ENCODE measurements around the gene ZNF689. TPM values are rescaled to one million over a fixed set of nuclear protein-coding genes. Genes with fewer than 3 reads are reported as not detected.
"Not testable (repeated sequence)": the region's sequence is repeated elsewhere in the genome, so short reads cannot be mapped to it uniquely, and the experiment has no call there.

Gene ZNF689
- total RNA-seq, 1 donor = 8.1 TPM

DNA sequence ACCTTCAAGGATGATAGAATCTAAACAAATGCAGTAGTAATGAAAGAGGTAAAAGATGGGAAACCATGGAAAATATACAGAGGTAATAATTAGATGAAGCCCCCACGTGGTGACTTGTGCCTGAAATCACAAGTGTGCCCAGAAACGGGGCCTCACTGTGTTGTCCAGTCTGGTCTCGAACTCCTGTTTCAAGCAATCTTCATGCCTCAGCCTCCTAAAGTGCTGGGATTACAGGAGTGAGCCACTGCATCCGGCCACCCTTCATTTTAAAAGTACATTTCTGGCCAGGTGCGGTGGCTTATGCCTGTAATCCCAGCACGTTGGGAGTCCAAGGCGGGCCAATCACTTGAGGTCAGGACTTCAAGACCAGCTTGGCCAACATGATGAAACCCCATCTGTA, 26.4 kb upstream of the ZNF689 start:
- TF ChIP-seq, protein P1, sequence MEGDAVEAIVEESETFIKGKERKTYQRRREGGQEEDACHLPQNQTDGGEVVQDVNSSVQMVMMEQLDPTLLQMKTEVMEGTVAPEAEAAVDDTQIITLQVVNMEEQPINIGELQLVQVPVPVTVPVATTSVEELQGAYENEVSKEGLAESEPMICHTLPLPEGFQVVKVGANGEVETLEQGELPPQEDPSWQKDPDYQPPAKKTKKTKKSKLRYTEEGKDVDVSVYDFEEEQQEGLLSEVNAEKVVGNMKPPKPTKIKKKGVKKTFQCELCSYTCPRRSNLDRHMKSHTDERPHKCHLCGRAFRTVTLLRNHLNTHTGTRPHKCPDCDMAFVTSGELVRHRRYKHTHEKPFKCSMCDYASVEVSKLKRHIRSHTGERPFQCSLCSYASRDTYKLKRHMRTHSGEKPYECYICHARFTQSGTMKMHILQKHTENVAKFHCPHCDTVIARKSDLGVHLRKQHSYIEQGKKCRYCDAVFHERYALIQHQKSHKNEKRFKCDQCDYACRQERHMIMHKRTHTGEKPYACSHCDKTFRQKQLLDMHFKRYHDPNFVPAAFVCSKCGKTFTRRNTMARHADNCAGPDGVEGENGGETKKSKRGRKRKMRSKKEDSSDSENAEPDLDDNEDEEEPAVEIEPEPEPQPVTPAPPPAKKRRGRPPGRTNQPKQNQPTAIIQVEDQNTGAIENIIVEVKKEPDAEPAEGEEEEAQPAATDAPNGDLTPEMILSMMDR (IDR thresholded peaks at IDR 0.05; ENCODE audit: insufficient read depth, low read length) = no peak
- DNase-seq (ENCODE audit: low read depth) = no peak
- no peak overlapping the region for H3K4me3 ChIP-seq (ENCODE audit: low read depth, low read length)

DNA sequence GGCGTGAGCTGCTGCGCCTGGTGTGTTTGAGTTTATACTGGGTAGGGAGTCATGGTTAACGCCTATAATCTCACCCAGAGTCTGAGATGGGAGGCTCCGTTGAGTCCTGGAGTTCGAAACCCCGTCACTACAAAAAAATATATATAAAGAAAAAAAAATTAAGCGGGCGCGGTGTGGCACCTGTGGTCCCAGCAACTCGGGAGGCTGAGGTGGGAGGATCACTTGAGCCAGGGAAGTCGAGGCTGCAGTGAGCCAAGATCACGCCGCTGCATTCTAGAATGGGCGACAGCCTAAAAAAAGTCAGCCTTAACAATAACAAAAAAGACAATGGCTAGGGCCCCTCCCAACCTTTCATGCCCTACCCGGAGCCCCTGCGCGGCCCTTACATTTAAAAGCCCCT, 23.3 kb upstream of the ZNF689 start:
- no peak for DNase-seq (ENCODE audit: low read depth)
- peak overlapping the region; percentile 84 for H3K4me3 ChIP-seq (ENCODE audit: low read depth, low read length)
- TF ChIP-seq, protein P1 (IDR thresholded peaks at IDR 0.05; ENCODE audit: insufficient read depth, low read length) = no peak

DNA sequence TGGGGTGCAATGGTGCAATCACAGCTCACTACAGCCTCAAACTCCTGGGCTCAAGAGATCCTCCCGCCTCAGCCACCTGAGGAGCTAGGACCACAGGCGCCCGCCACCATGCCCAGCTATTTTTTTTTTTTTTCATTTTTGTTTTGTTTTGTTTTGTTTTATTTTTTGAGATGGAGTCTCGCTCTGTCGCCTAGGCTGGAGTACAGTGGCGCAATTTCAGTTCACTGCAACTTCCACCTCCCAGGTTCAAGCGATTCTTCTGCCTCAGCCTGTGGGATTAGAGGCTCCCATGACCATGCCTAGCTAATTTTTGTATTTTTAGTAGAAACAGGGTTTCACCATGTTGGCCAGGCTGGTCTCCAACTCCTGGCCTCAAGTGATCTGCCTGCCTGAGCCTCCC, 22.3 kb upstream of the ZNF689 start:
- not testable (repeated sequence) for H3K4me3 ChIP-seq (ENCODE audit: low read depth, low read length); DNase-seq (ENCODE audit: low read depth)

DNA sequence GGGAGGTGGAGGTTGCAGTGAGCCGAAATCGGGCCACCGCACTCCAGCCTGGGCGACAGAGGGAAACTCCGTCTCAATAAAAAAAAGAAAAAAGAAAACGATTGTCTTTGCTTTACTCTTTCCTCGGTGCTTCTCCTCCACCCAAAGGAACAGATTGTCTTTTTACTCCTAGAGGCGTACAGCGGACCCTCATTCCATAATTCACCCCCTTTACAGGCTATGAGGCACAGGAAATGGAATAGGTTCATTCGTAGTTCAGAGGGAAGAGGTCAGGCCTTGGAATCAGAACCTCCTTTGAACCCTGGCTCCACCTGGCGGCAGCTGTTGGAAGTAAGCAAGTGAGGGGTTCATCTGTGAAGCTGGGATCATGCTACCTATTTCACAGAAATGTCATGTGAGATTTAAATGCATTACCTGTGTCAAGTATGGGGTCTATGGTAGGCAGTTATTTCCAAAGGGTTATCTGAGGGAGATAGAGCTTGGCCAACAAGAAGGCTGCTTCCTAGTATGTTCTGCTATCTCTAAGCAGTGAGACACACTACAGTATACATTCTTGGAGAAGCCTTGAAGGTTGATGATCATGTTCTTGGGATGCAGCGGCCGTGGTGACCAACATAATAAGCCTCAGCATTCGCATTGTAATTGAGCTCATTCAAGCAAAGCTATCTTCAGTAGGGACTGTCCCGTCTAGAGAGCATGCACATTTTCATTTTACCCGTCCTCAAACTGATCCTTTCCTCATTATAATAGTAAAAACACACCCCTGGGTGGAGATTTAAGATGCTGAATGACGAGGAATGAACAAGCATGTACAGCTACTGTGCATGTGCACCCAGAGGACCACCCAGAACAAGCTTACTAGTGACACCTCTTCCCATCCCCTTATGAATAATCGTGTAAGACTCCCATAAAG, 18.7 kb upstream of the ZNF689 start:
- TF ChIP-seq, protein P1 (IDR thresholded peaks at IDR 0.05; ENCODE audit: insufficient read depth, low read length) = peak; percentile 96
- peak overlapping the region; percentile 35 for H3K4me3 ChIP-seq (ENCODE audit: low read depth, low read length)
- peak; percentile 79 for DNase-seq (ENCODE audit: low read depth)

DNA sequence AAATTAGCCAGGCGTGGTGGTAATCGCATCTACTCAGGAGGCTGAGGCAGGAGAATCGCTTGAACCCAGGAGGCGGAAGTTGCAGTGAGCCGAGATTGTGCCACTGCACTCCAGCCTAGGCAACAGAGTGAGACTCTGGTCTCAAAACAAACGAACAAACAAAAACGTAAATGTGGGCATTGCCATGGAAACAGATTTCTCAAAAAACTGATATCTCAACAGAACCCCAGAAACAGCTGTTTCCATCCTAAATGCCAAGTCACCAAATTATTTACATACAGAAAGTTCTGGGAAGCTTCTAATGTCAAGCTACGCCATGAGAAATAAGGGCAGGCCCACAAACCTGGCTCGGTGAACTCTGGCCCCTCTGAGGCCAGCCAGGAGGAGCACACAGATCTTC, 16.0 kb upstream of the ZNF689 start:
- DNase-seq (ENCODE audit: low read depth) = no peak
- no peak overlapping the region for H3K4me3 ChIP-seq (ENCODE audit: low read depth, low read length)
- TF ChIP-seq, protein P1 (IDR thresholded peaks at IDR 0.05; ENCODE audit: insufficient read depth, low read length) = no peak

DNA sequence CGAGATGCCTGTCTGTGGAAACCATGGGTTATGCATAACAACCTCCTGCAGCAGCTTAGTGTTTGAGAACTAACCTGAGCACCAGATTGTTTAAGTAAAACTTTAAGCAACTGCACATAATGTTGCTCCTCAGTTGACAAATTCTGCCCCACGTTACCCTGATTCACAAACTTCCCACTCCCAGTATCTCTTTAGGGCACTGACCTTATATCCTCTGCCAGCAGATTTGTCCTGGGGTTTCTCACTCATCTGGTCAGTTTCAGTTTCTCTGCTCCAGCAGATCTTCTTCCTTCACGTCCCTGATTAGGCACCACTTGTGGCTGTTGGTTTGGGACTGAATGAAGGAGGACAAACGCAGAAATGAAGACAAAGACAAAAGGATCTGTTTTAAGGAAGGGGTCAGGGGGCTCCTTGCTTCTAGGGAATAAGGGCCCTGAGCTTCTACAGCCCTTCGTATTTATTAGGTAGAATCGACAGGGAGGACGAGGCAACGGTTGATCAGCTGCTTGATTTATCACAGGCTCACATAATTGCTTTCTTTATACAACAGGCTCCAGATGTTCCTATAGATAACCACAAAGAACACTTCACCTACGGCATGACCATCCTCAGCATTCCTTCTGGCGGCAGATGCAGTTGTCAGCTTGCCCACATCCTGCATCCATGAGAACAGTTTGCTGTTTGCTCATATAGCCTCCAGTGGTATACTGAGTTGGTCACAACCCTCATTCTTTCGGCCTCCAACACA, 13.5 kb upstream of the ZNF689 start:
- DNase-seq (ENCODE audit: low read depth) = no peak
- no peak overlapping the region for H3K4me3 ChIP-seq (ENCODE audit: low read depth, low read length)
- TF ChIP-seq, protein P1 (IDR thresholded peaks at IDR 0.05; ENCODE audit: insufficient read depth, low read length) = no peak

DNA sequence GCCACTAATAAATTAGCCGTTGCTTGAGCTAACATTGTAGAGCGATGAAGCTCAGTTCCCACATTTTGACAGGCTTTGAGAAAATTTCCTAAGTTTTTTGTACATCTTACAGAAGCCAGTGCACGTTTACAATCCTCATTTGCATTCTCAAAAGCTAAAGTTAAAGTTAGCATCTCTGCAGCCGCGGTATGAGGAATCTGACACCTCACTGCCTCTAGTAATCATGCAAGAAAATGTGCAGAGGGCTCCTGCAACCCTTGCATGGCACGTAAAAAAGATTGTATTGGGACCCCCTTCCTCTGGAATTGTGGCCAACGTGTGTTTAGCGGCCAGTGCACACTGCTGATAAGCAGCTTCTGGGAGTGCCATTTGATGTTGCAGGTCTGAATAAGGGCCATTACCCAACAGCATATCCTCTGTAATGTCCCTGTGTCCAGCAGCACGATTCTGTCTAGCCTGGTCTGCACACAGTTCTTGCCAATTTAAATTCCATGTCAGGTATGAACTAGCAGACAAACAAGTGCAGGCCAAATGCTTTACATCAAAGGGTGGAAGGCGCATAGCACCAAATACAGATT, 12.4 kb upstream of the ZNF689 start:
- DNase-seq (ENCODE audit: low read depth) = no peak
- no peak overlapping the region for H3K4me3 ChIP-seq (ENCODE audit: low read depth, low read length)
- TF ChIP-seq, protein P1 (IDR thresholded peaks at IDR 0.05; ENCODE audit: insufficient read depth, low read length) = no peak

All from fibroblast of the aortic adventitia (primary cell).